ENCODE measurements around the gene TTC34.
"Not testable (repeated sequence)": the region's sequence is repeated elsewhere in the genome, so short reads cannot be mapped to it uniquely, and the experiment has no call there.

DNA sequence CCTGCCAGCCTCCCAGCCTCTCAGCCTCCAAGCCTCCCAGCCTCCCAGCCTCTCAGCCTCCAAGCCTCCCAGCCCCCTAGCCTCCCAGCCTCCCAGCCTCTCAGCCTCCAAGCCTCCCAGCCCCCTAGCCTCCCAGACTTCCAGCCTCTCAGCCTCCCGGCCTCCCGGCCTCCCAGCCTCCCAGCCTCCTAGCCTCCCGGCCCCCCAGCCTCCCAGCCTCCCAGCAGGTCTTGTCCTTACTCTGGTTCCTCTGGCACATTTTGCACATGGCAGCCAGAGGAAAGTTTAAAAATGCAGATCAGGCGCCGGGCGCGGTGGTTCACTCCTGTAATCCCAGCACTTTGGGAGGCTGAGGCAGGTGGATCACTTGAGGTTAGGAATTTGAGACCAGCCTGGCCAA is 2.5 kb downstream of the TTC34 start:
- TF ChIP-seq POLR2AphosphoS5 (IDR thresholded peaks at IDR 0.05; ENCODE audit: low read depth, low read length); POLR2A (IDR thresholded peaks at IDR 0.05; ENCODE audit: low read depth, low read length); TAF1 (IDR thresholded peaks at IDR 0.05; ENCODE audit: low read depth, low read length); SPI1 (IDR thresholded peaks at IDR 0.05; ENCODE audit: low read depth, low read length); PAX5 (IDR thresholded peaks at IDR 0.05; ENCODE audit: insufficient read depth, low read length, severe bottlenecking): not testable (repeated sequence)
